NCI-H2081 (cell line): ENCODE measurements around the gene CCDC97.

ENCODE experiments used
- DNase-seq, 2 experiments: peaks; one replicate each; lab custom pipeline; 2025; lab: John Stamatoyannopoulos, UW

The CCDC97 gene

GRCh38 chr19:41298348-41298964 is 11.5 kb upstream of the CCDC97 start:
- peak in 1 of 2 experiments; percentile 8 for DNase-seq

- DNase-seq = no peak
Observed at GRCh38 chr19:41299046-41299754, 10.8 kb upstream of the CCDC97 start.

- DNase-seq = no peak
Observed at GRCh38 chr19:41299755-41300089, 10.2 kb upstream of the CCDC97 start.

- DNase-seq = no peak
Observed at GRCh38 chr19:41300555-41300954, 9.4 kb upstream of the CCDC97 start.

GRCh38 chr19:41302624-41303351 is 7.2 kb upstream of the CCDC97 start:
- no peak for DNase-seq

GRCh38 chr19:41303954-41304353 is 6.0 kb upstream of the CCDC97 start:
- DNase-seq = no peak

GRCh38 chr19:41304706-41305483 is 5.1 kb upstream of the CCDC97 start:
- DNase-seq = no peak

- no peak for DNase-seq
Observed at GRCh38 chr19:41305927-41306793, 3.8 kb upstream of the CCDC97 start.

- DNase-seq = no peak
Observed at GRCh38 chr19:41307090-41307875, 2.7 kb upstream of the CCDC97 start.

GRCh38 chr19:41307954-41308449 is 2.0 kb upstream of the CCDC97 start:
- no peak for DNase-seq

GRCh38 chr19:41308450-41309179 is 1.4 kb upstream of the CCDC97 start:
- peak; percentile 72 to 84 for DNase-seq

- DNase-seq = no peak
Observed at GRCh38 chr19:41309180-41310032, 566 bp upstream of the CCDC97 start.

- no peak for DNase-seq
Observed at GRCh38 chr19:41311072-41311471, 1.1 kb downstream of the CCDC97 start.

- DNase-seq = no peak
Observed at GRCh38 chr19:41311613-41312012, 1.6 kb downstream of the CCDC97 start.

- no peak for DNase-seq
Observed at GRCh38 chr19:41316306-41316920, 6.4 kb downstream of the CCDC97 start.

GRCh38 chr19:41318696-41319499 is 8.9 kb downstream of the CCDC97 start:
- no peak for DNase-seq

- DNase-seq = no peak
Observed at GRCh38 chr19:41319500-41320184, 9.7 kb downstream of the CCDC97 start.
